ENCODE measurements around the gene SNX25. TPM values are rescaled to one million over a fixed set of nuclear protein-coding genes. Genes with fewer than 3 reads are reported as not detected.
A peak's percentile ranks its signal among the peaks of the same experiment; 100 is the strongest.

SNX25 gene
- total RNA-seq, 1 donor from 2014 or later = 53.1 TPM

GRCh38 chr4:185339941-185340340, 130.5 kb downstream of the SNX25 start:
- no peak for TF ChIP-seq CTCF (IDR thresholded peaks at IDR 0.05)
- POLR2A ChIA-PET = no interaction called here
- DNase-seq (no peak), ATAC-seq (ENCODE audit: low read depth) (peak; percentile 28)
- Mint-ChIP-seq H3K4me3 (no peak overlapping the region), H3K27ac (no peak overlapping the region), H3K4me1 (peaks cover 71% of the 10 kb centered on the region), H3K36me3 (ENCODE audit: low read depth) (peaks cover 85% of the 10 kb centered on the region), H3K27me3 (no peaks in the 10 kb centered on the region), H3K9me3 (no peaks in the 10 kb centered on the region)
- CTCF ChIA-PET = no interaction called here
- intact Hi-C loops (cut with micrococcal nuclease) = no loop called here

GRCh38 chr4:185341377-185341776, 132.0 kb downstream of the SNX25 start:
- Mint-ChIP-seq H3K4me3 (no peak overlapping the region), H3K36me3 (ENCODE audit: low read depth) (peaks cover 79% of the 10 kb centered on the region), H3K27me3 (no peaks in the 10 kb centered on the region), H3K4me1 (peaks cover 75% of the 10 kb centered on the region), H3K9me3 (no peaks in the 10 kb centered on the region), H3K27ac (peak overlapping the region; percentile 35)
- ChIA-PET CTCF (no interaction called here), POLR2A (no interaction called here)
- TF ChIP-seq CTCF (IDR thresholded peaks at IDR 0.05) = no peak
- DNase-seq = no peak
- intact Hi-C loops (cut with micrococcal nuclease) = no loop called here
- ATAC-seq (ENCODE audit: low read depth) = no peak

GRCh38 chr4:185341841-185342240, 132.4 kb downstream of the SNX25 start:
- ChIA-PET CTCF (interaction anchor here (2.4 kb wide), 1 partner anchor 31 kb away, joined by 6 read pairs; no protein-coding TSS in a partner anchor), POLR2A (no interaction called here)
- intact Hi-C loops (cut with micrococcal nuclease) = no loop called here
- H3K4me1 Mint-ChIP-seq = peaks cover 71% of the 10 kb centered on the region
- peak overlapping the region; percentile 25 for H3K4me3 Mint-ChIP-seq
- peak overlapping the region; percentile 27 for H3K27ac Mint-ChIP-seq
- H3K36me3 Mint-ChIP-seq (ENCODE audit: low read depth) = peaks cover 77% of the 10 kb centered on the region
- TF ChIP-seq CTCF (IDR thresholded peaks at IDR 0.05) = no peak
- H3K9me3 Mint-ChIP-seq = no peaks in the 10 kb centered on the region
- ATAC-seq (ENCODE audit: low read depth) (peak; percentile 37), DNase-seq (no peak)
- no peaks in the 10 kb centered on the region for H3K27me3 Mint-ChIP-seq

- CTCF ChIA-PET = interaction anchor here (2.4 kb wide), 1 partner anchor 33 kb away, joined by 6 read pairs; no protein-coding TSS in a partner anchor
- Mint-ChIP-seq H3K36me3 (ENCODE audit: low read depth) (peaks cover 77% of the 10 kb centered on the region), H3K27ac (peak overlapping the region; percentile 61), H3K4me3 (no peak overlapping the region), H3K9me3 (no peaks in the 10 kb centered on the region), H3K27me3 (no peaks in the 10 kb centered on the region), H3K4me1 (peaks cover 61% of the 10 kb centered on the region)
- POLR2A ChIA-PET = interaction anchor here (1.1 kb wide), 1 partner anchor 52 kb away, joined by 3 read pairs; the partner anchor contains the start of gene LRP2BP
- TF ChIP-seq CTCF (IDR thresholded peaks at IDR 0.05) = no peak
- intact Hi-C loops (cut with micrococcal nuclease) = no loop called here
- DNase-seq (no peak), ATAC-seq (ENCODE audit: low read depth) (no peak)
These were observed 134.6 kb downstream of the SNX25 start for GRCh38 chr4:185343726-185344581.

GRCh38 chr4:185344743-185345538, 135.5 kb downstream of the SNX25 start:
- ATAC-seq (ENCODE audit: low read depth) = no peak
- Mint-ChIP-seq H3K9me3 (no peaks in the 10 kb centered on the region), H3K4me3 (peak overlapping the region; percentile 39), H3K27me3 (no peaks in the 10 kb centered on the region), H3K36me3 (ENCODE audit: low read depth) (peaks cover 77% of the 10 kb centered on the region), H3K4me1 (peaks cover 53% of the 10 kb centered on the region), H3K27ac (peak overlapping the region; percentile 77)
- no peak for DNase-seq
- ChIA-PET POLR2A (interaction anchor here (0.5 to 1.1 kb wide), 3 partner anchors 51 to 127 kb away, joined by 3 to 8 read pairs (median 5); partner anchors contain the start of gene LRP2BP), CTCF (no interaction called here)
- no peak for TF ChIP-seq CTCF (IDR thresholded peaks at IDR 0.05)
- intact Hi-C loops (cut with micrococcal nuclease) = no loop called here

All from activated B cell treated with CpG ODN at 0.5 μM for 24 hours (primary cell).